DLD1 (cell line): Measurements from ENCODE around the gene PAX8.

Experiments
- in situ Hi-C: cut with HindIII; loops from 2 replicates; pipeline ENCODE4 v1.10.0; 2017; ENCODE audit warnings: low sequenced_read_pairs

The PAX8 gene

GRCh38 chr2:113224647-113225236 lies 54.0 kb downstream of the PAX8 start:
- in situ Hi-C loops, result no loop called here

GRCh38 chr2:113223813-113224212 lies 54.9 kb downstream of the PAX8 start:
- in situ Hi-C loops, result no loop called here

- in situ Hi-C loops, result no loop called here
Measured at GRCh38 chr2:113221846-113222245, 56.9 kb downstream of the PAX8 start.

- in situ Hi-C loops, result no loop called here
Measured at GRCh38 chr2:113220970-113221708, 57.6 kb downstream of the PAX8 start.

- in situ Hi-C loops, result loop anchor here (10.0 kb wide), 1 partner anchor 145 kb away; no protein-coding TSS in a partner anchor
Measured at GRCh38 chr2:113219889-113220641, 58.7 kb downstream of the PAX8 start.

- in situ Hi-C loops, result loop anchor here (10.0 kb wide), 1 partner anchor 145 kb away; no protein-coding TSS in a partner anchor
Measured at GRCh38 chr2:113219525-113219888, 59.2 kb downstream of the PAX8 start.

- in situ Hi-C loops, result loop anchor here (10.0 kb wide), 1 partner anchor 144 kb away; no protein-coding TSS in a partner anchor
Measured at GRCh38 chr2:113219092-113219441, 59.7 kb downstream of the PAX8 start.

- in situ Hi-C loops, result loop anchor here (10.0 kb wide), 1 partner anchor 144 kb away; no protein-coding TSS in a partner anchor
Measured at GRCh38 chr2:113218283-113219091, 60.2 kb downstream of the PAX8 start.

- in situ Hi-C loops, result loop anchor here (10.0 kb wide), 1 partner anchor 143 kb away; no protein-coding TSS in a partner anchor
Measured at GRCh38 chr2:113217455-113218282, 61.1 kb downstream of the PAX8 start.

- in situ Hi-C loops, result loop anchor here (10.0 kb wide), 1 partner anchor 142 kb away; no protein-coding TSS in a partner anchor
Measured at GRCh38 chr2:113216891-113217454, 61.7 kb downstream of the PAX8 start.

GRCh38 chr2:113216321-113216720 lies 62.4 kb downstream of the PAX8 start:
- in situ Hi-C loops, result loop anchor here (10.0 kb wide), 1 partner anchor 142 kb away; no protein-coding TSS in a partner anchor

GRCh38 chr2:113215056-113215455 lies 63.7 kb downstream of the PAX8 start:
- in situ Hi-C loops, result loop anchor here (10.0 kb wide), 1 partner anchor 140 kb away; no protein-coding TSS in a partner anchor

GRCh38 chr2:113214141-113214540 lies 64.6 kb downstream of the PAX8 start:
- in situ Hi-C loops, result loop anchor here (10.0 kb wide), 1 partner anchor 139 kb away; no protein-coding TSS in a partner anchor

GRCh38 chr2:113213061-113213930 lies 65.4 kb downstream of the PAX8 start:
- in situ Hi-C loops, result loop anchor here (10.0 kb wide), 1 partner anchor 138 kb away; no protein-coding TSS in a partner anchor

- in situ Hi-C loops, result loop anchor here (10.0 kb wide), 1 partner anchor 138 kb away; no protein-coding TSS in a partner anchor
Measured at GRCh38 chr2:113212245-113213060, 66.3 kb downstream of the PAX8 start.

- in situ Hi-C loops, result loop anchor here (10.0 kb wide), 1 partner anchor 137 kb away; no protein-coding TSS in a partner anchor
Measured at GRCh38 chr2:113211226-113212105, 67.3 kb downstream of the PAX8 start.
